Stimulated activated CD8-positive, alpha-beta memory T cell treated with anti-CD3 and anti-CD28 coated beads, Interleukin-7, amount 100 ng/mL, for 48 hours (primary cell): Measurements from ENCODE around the gene KIF18B.

Source experiments
- DNase-seq, 2 donors: peaks; one replicate each; pipeline ENCODE4 v3.0.0-alpha.2; 2020; ENCODE audit warnings: low read depth in 1 of 2; ENCODE audit errors: extremely low read depth in 1 of 2

KIF18B gene

GRCh38 chr17:44941712-44942331, 5.8 kb downstream of the KIF18B start:
- no peak for DNase-seq

GRCh38 chr17:44940768-44941167, 6.8 kb downstream of the KIF18B start:
- no peak for DNase-seq

GRCh38 chr17:44940317-44940716, 7.3 kb downstream of the KIF18B start:
- DNase-seq, result no peak

- no peak for DNase-seq
These were observed 12.5 kb downstream of the KIF18B start for GRCh38 chr17:44935116-44935515.

GRCh38 chr17:44934745-44935105, 12.8 kb downstream of the KIF18B start:
- no peak for DNase-seq

- no peak for DNase-seq
These were observed 13.5 kb downstream of the KIF18B start for GRCh38 chr17:44933824-44934744.

GRCh38 chr17:44932787-44933097, 14.8 kb downstream of the KIF18B start:
- DNase-seq, result no peak

GRCh38 chr17:44932096-44932786, 15.3 kb downstream of the KIF18B start:
- DNase-seq, result no peak

GRCh38 chr17:44931376-44931775, 16.2 kb downstream of the KIF18B start:
- no peak for DNase-seq

- DNase-seq, result no peak
These were observed 16.9 kb downstream of the KIF18B start for GRCh38 chr17:44930667-44931066.

GRCh38 chr17:44928950-44929720, 18.4 kb downstream of the KIF18B start:
- no peak for DNase-seq

- DNase-seq, result no peak
These were observed 19.4 kb downstream of the KIF18B start for GRCh38 chr17:44928136-44928535.

- no peak for DNase-seq
These were observed 19.9 kb downstream of the KIF18B start for GRCh38 chr17:44927696-44928095.

GRCh38 chr17:44926821-44927525, 20.6 kb downstream of the KIF18B start:
- DNase-seq, result no peak

GRCh38 chr17:44925731-44926697, 21.6 kb downstream of the KIF18B start:
- no peak for DNase-seq

- no peak for DNase-seq
These were observed 23.4 kb downstream of the KIF18B start for GRCh38 chr17:44924107-44924544.

GRCh38 chr17:44922746-44923470, 24.7 kb downstream of the KIF18B start:
- DNase-seq, result no peak

- DNase-seq, result no peak
These were observed 25.4 kb downstream of the KIF18B start for GRCh38 chr17:44922136-44922535.
